Hepatocyte (in vitro differentiated cells): ENCODE measurements around the gene TENM4.

ENCODE experiments used
- EZH2 ChIP-seq: fragments of 200-600 bp; sonication (generic); IDR thresholded peaks from 2 replicates; pipeline ENCODE4 v1.6.1; 2016; ENCODE audit warnings: antibody characterized with exemption, mild to moderate bottlenecking, borderline replicate concordance
- EZH2phosphoT487 ChIP-seq: fragments of 200-600 bp; sonication (generic); IDR thresholded peaks from one replicate; pipeline ENCODE4 v1.6.1; 2018; ENCODE audit warnings: antibody characterized with exemption, mild to moderate bottlenecking, low read depth, moderate library complexity; ENCODE audit not compliant: unreplicated experiment, severe bottlenecking
- TF ChIP-seq, protein P1 (sequence below): fragments of 200-600 bp; sonication (generic); IDR thresholded peaks from 2 replicates; pipeline ENCODE4 v1.5.1; 2016; ENCODE audit warnings: antibody characterized with exemption, mild to moderate bottlenecking; ENCODE audit not compliant: poor library complexity

DNA sequence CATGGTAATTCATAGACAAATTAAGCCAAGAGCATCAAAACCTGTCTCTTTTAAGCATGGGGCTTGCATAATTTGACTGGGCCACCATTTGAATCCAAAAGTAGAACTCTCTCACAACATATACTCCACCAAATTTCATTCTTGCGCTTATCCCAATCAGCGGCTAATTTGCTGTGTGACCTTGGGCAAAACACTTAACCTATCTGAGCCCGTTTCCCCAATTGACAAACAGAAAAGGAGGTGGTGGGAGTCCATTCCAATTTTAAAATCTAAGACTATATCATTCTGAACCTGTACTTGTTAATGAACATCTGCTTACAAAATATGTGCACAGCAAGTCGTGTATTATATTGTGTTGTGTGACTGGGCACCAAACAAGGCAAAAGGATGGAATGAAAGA is 528.1 kb downstream of the TENM4 start:
- TF ChIP-seq, protein P1, sequence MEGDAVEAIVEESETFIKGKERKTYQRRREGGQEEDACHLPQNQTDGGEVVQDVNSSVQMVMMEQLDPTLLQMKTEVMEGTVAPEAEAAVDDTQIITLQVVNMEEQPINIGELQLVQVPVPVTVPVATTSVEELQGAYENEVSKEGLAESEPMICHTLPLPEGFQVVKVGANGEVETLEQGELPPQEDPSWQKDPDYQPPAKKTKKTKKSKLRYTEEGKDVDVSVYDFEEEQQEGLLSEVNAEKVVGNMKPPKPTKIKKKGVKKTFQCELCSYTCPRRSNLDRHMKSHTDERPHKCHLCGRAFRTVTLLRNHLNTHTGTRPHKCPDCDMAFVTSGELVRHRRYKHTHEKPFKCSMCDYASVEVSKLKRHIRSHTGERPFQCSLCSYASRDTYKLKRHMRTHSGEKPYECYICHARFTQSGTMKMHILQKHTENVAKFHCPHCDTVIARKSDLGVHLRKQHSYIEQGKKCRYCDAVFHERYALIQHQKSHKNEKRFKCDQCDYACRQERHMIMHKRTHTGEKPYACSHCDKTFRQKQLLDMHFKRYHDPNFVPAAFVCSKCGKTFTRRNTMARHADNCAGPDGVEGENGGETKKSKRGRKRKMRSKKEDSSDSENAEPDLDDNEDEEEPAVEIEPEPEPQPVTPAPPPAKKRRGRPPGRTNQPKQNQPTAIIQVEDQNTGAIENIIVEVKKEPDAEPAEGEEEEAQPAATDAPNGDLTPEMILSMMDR = no peak
- no peak for TF ChIP-seq EZH2phosphoT487
- no peak for TF ChIP-seq EZH2
